ENCODE results near the gene GLCCI1.

DNA sequence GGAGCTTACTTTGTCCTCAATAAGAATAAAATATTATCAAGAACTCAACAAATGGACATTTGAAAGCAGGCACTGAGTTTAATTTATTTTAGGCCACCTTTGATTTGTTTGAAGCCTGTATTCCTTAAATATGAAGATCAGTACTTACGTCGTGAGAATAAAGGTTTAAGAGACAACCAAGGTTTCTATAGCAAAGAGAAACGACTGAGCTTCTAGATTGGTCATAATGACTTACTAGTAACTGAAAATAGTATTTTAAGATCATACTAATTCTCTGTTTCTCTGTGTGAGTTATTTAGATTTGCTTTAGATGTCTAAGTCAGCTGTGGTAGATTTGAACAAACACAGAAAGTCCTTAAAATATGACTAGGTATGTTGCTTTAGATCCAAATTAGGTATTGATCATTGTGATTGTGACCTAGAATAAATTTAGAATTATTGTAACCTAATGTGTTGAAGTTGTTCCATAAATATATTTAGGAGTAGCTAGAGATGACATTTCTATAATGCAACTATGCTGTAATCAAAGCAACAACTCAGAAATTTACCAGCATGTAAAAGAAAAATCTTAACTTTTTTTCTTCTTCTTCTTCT is 2.4 kb upstream of the GLCCI1 start:
- no peak for TF ChIP-seq EP300 (IDR thresholded peaks at IDR 0.05)
- TF ChIP-seq, protein P1, sequence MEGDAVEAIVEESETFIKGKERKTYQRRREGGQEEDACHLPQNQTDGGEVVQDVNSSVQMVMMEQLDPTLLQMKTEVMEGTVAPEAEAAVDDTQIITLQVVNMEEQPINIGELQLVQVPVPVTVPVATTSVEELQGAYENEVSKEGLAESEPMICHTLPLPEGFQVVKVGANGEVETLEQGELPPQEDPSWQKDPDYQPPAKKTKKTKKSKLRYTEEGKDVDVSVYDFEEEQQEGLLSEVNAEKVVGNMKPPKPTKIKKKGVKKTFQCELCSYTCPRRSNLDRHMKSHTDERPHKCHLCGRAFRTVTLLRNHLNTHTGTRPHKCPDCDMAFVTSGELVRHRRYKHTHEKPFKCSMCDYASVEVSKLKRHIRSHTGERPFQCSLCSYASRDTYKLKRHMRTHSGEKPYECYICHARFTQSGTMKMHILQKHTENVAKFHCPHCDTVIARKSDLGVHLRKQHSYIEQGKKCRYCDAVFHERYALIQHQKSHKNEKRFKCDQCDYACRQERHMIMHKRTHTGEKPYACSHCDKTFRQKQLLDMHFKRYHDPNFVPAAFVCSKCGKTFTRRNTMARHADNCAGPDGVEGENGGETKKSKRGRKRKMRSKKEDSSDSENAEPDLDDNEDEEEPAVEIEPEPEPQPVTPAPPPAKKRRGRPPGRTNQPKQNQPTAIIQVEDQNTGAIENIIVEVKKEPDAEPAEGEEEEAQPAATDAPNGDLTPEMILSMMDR (IDR thresholded peaks at IDR 0.05): no peak

Measured in tibial nerve (tissue), 4 donors.